ENCODE measurements around the gene UROS.

The UROS gene

GRCh38 chr10:125768219-125768855 lies 54.7 kb downstream of the UROS start:
- no peak for DNase-seq (ENCODE audit: low read depth, low spot score)

GRCh38 chr10:125766511-125766910 lies 56.5 kb downstream of the UROS start:
- DNase-seq (ENCODE audit: low read depth, low spot score), result no peak

GRCh38 chr10:125765835-125766234 lies 57.2 kb downstream of the UROS start:
- no peak for DNase-seq (ENCODE audit: low read depth, low spot score)

GRCh38 chr10:125762692-125763648 lies 60.1 kb downstream of the UROS start:
- DNase-seq (ENCODE audit: low read depth, low spot score), result no peak

GRCh38 chr10:125761961-125762360 lies 61.1 kb downstream of the UROS start:
- no peak for DNase-seq (ENCODE audit: low read depth, low spot score)

- no peak for DNase-seq (ENCODE audit: low read depth, low spot score)
Measured at GRCh38 chr10:125757742-125758141, 65.3 kb downstream of the UROS start.

- DNase-seq (ENCODE audit: low read depth, low spot score), result no peak
Measured at GRCh38 chr10:125756853-125757487, 66.1 kb downstream of the UROS start.

GRCh38 chr10:125756196-125756595 lies 66.9 kb downstream of the UROS start:
- no peak for DNase-seq (ENCODE audit: low read depth, low spot score)

GRCh38 chr10:125747417-125747816 lies 75.6 kb downstream of the UROS start:
- DNase-seq (ENCODE audit: low read depth, low spot score), result no peak

GRCh38 chr10:125744909-125745308 lies 78.1 kb downstream of the UROS start:
- no peak for DNase-seq (ENCODE audit: low read depth, low spot score)

GRCh38 chr10:125742465-125742864 lies 80.6 kb downstream of the UROS start:
- no peak for DNase-seq (ENCODE audit: low read depth, low spot score)

- no peak for DNase-seq (ENCODE audit: low read depth, low spot score)
Measured at GRCh38 chr10:125739994-125740679, 82.9 kb downstream of the UROS start.

Data from iPS DF 19.7 (cell line).